ENCODE measurements around the gene SRP72.

DNA sequence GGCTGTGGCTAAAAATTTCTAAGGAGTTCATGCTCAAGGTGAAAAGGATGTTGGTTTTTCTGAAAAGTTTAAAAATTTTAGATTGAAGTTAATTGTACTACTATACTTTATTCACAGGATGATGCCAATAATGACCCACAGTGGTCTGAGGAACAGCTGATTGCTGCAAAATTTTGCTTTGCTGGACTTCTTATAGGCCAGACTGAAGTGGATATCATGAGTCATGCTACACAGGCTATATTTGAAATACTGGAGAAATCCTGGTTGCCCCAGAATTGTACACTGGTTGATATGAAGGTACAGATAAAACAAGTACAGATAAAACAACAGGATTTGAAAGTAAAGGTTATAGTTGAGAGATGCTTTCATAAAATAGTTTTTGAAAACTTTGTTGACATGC is 19.1 kb upstream of the SRP72 start:
- TF ChIP-seq, protein P1, sequence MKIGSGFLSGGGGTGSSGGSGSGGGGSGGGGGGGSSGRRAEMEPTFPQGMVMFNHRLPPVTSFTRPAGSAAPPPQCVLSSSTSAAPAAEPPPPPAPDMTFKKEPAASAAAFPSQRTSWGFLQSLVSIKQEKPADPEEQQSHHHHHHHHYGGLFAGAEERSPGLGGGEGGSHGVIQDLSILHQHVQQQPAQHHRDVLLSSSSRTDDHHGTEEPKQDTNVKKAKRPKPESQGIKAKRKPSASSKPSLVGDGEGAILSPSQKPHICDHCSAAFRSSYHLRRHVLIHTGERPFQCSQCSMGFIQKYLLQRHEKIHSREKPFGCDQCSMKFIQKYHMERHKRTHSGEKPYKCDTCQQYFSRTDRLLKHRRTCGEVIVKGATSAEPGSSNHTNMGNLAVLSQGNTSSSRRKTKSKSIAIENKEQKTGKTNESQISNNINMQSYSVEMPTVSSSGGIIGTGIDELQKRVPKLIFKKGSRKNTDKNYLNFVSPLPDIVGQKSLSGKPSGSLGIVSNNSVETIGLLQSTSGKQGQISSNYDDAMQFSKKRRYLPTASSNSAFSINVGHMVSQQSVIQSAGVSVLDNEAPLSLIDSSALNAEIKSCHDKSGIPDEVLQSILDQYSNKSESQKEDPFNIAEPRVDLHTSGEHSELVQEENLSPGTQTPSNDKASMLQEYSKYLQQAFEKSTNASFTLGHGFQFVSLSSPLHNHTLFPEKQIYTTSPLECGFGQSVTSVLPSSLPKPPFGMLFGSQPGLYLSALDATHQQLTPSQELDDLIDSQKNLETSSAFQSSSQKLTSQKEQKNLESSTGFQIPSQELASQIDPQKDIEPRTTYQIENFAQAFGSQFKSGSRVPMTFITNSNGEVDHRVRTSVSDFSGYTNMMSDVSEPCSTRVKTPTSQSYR (CRISPR knock-in tag; IDR thresholded peaks at IDR 0.05): no peak
- TF ChIP-seq, protein P2, sequence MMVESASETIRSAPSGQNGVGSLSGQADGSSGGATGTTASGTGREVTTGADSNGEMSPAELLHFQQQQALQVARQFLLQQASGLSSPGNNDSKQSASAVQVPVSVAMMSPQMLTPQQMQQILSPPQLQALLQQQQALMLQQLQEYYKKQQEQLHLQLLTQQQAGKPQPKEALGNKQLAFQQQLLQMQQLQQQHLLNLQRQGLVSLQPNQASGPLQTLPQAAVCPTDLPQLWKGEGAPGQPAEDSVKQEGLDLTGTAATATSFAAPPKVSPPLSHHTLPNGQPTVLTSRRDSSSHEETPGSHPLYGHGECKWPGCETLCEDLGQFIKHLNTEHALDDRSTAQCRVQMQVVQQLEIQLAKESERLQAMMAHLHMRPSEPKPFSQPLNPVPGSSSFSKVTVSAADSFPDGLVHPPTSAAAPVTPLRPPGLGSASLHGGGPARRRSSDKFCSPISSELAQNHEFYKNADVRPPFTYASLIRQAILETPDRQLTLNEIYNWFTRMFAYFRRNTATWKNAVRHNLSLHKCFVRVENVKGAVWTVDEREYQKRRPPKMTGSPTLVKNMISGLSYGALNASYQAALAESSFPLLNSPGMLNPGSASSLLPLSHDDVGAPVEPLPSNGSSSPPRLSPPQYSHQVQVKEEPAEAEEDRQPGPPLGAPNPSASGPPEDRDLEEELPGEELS (CRISPR knock-in tag; IDR thresholded peaks at IDR 0.05): no peak
- TF ChIP-seq, protein P3, sequence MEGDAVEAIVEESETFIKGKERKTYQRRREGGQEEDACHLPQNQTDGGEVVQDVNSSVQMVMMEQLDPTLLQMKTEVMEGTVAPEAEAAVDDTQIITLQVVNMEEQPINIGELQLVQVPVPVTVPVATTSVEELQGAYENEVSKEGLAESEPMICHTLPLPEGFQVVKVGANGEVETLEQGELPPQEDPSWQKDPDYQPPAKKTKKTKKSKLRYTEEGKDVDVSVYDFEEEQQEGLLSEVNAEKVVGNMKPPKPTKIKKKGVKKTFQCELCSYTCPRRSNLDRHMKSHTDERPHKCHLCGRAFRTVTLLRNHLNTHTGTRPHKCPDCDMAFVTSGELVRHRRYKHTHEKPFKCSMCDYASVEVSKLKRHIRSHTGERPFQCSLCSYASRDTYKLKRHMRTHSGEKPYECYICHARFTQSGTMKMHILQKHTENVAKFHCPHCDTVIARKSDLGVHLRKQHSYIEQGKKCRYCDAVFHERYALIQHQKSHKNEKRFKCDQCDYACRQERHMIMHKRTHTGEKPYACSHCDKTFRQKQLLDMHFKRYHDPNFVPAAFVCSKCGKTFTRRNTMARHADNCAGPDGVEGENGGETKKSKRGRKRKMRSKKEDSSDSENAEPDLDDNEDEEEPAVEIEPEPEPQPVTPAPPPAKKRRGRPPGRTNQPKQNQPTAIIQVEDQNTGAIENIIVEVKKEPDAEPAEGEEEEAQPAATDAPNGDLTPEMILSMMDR (IDR thresholded peaks at IDR 0.05): no peak
- no peak for TF ChIP-seq NFYB (CRISPR knock-in tag; conservative IDR thresholded peaks at IDR 0.05; ENCODE audit: low read depth)

All from WTC11 (cell line).